Activated CD8-positive, alpha-beta memory T cell treated with anti-CD3 and anti-CD28 coated beads for 36 hours (primary cell): Measurements from ENCODE around the gene HOXC10. TPM values are rescaled to one million over a fixed set of nuclear protein-coding genes. Genes with fewer than 3 reads are reported as not detected.

ENCODE experiments used
- CTCF ChIA-PET: fragments of 350-600 bp; sonication (Branson Sonifier 250); formaldehyde crosslinking; loops from one replicate; lab custom pipeline; 2021; ENCODE audit warnings: antibody characterized with exemption; lab: Charles Lee
- POLR2A ChIA-PET: fragments of 350-600 bp; sonication (Branson Sonifier 250); formaldehyde crosslinking; loops from one replicate; lab custom pipeline; 2021; ENCODE audit warnings: antibody characterized with exemption; lab: Charles Lee
- total RNA-seq, 2 experiments: library from RNA; stranded (reverse); gene quantifications; one replicate each; pipeline ENCODE4 v1.2.3, GENCODE V29; 2021

The HOXC10 gene
- total RNA-seq, 2 experiments from 2014 or later: not detected

GRCh38 chr12:53949631-53950436, 35.1 kb upstream of the HOXC10 start:
- CTCF ChIA-PET: no interaction called here

GRCh38 chr12:53950437-53950773, 34.5 kb upstream of the HOXC10 start:
- POLR2A ChIA-PET: no interaction called here
- CTCF ChIA-PET: no interaction called here

More at GRCh38 chr12:53949631-53950436, 35.1 kb upstream of the HOXC10 start:
- POLR2A ChIA-PET: interaction anchor here (0.6 kb wide), 1 partner anchor 1622 kb away, joined by 3 read pairs; no protein-coding TSS in a partner anchor

- POLR2A ChIA-PET: no interaction called here
- CTCF ChIA-PET: interaction anchor here (1.4 kb wide), 1 partner anchor 18 kb away, joined by 3 read pairs; no protein-coding TSS in a partner anchor
These were observed 34.0 kb upstream of the HOXC10 start for GRCh38 chr12:53950789-53951576.

GRCh38 chr12:53951577-53952334, 33.2 kb upstream of the HOXC10 start:
- CTCF ChIA-PET: interaction anchor here (1.4 kb wide), 1 partner anchor 19 kb away, joined by 3 read pairs; no protein-coding TSS in a partner anchor
- POLR2A ChIA-PET: no interaction called here

- CTCF ChIA-PET: interaction anchor here (0.7 to 1.4 kb wide), 2 partner anchors 20 to 46 kb away, joined by 3 read pairs; no protein-coding TSS in a partner anchor
- POLR2A ChIA-PET: no interaction called here
These were observed 32.6 kb upstream of the HOXC10 start for GRCh38 chr12:53952335-53952694.

GRCh38 chr12:53952871-53953734, 31.8 kb upstream of the HOXC10 start:
- ChIA-PET POLR2A (no interaction called here), CTCF (interaction anchor here (0.7 to 1.4 kb wide), 2 partner anchors 20 to 45 kb away, joined by 3 read pairs; no protein-coding TSS in a partner anchor)

GRCh38 chr12:53953831-53954693, 30.9 kb upstream of the HOXC10 start:
- ChIA-PET CTCF (interaction anchor here (1.0 kb wide), 1 partner anchor 208 kb away, joined by 3 read pairs; no protein-coding TSS in a partner anchor), POLR2A (no interaction called here)

- ChIA-PET POLR2A (no interaction called here), CTCF (interaction anchor here (1.0 kb wide), 1 partner anchor 208 kb away, joined by 3 read pairs; no protein-coding TSS in a partner anchor)
These were observed 30.3 kb upstream of the HOXC10 start, which contains the start of gene HOXC12 for GRCh38 chr12:53954694-53955035. Gene HOXC12 (plus strand): TSS chr12:53954903. CDS start chr12:53954930, 27 bp downstream.

GRCh38 chr12:53955036-53955775, 29.7 kb upstream of the HOXC10 start:
- CTCF ChIA-PET: interaction anchor here (1.0 to 1.1 kb wide), 2 partner anchors 39 to 209 kb away, joined by 3 read pairs; no protein-coding TSS in a partner anchor
- POLR2A ChIA-PET: no interaction called here

- ChIA-PET POLR2A (no interaction called here), CTCF (interaction anchor here (1.1 kb wide), 1 partner anchor 38 kb away, joined by 3 read pairs; no protein-coding TSS in a partner anchor)
These were observed 29.1 kb upstream of the HOXC10 start for GRCh38 chr12:53955776-53956250.

- ChIA-PET POLR2A (no interaction called here), CTCF (interaction anchor here (1.1 kb wide), 1 partner anchor 37 kb away, joined by 3 read pairs; no protein-coding TSS in a partner anchor)
These were observed 28.6 kb upstream of the HOXC10 start for GRCh38 chr12:53956251-53956887.

GRCh38 chr12:53956914-53957536, 27.9 kb upstream of the HOXC10 start:
- ChIA-PET CTCF (no interaction called here), POLR2A (no interaction called here)

- CTCF ChIA-PET: no interaction called here
- POLR2A ChIA-PET: no interaction called here
These were observed 26.8 kb upstream of the HOXC10 start for GRCh38 chr12:53958128-53958527.

- ChIA-PET POLR2A (no interaction called here), CTCF (interaction anchor here (0.6 kb wide), 1 partner anchor 241 kb away, joined by 3 read pairs; no protein-coding TSS in a partner anchor)
These were observed 25.6 kb upstream of the HOXC10 start for GRCh38 chr12:53959314-53959713.

- ChIA-PET CTCF (no interaction called here), POLR2A (no interaction called here)
These were observed 24.5 kb upstream of the HOXC10 start for GRCh38 chr12:53960187-53961024.
